HG03039 (cell line): ENCODE results near the gene PRR33.
"Not testable (repeated sequence)": the region's sequence is repeated elsewhere in the genome, so short reads cannot be mapped to it uniquely, and the experiment has no call there.

Experiments used
- ATAC-seq: cut with Tn5 transposase; IDR thresholded peaks from one replicate; pipeline ENCODE4 v1.9.1; 2021; ENCODE audit warnings: mild to moderate bottlenecking, moderate library complexity; ENCODE audit not compliant: unreplicated experiment

PRR33 gene

GRCh38 chr11:1890856-1891830 is 552 bp downstream of the PRR33 start:
- no peak for ATAC-seq

- ATAC-seq: no peak
Observed at GRCh38 chr11:1889941-1890855, 1.5 kb downstream of the PRR33 start.

GRCh38 chr11:1889224-1889930 is 2.3 kb downstream of the PRR33 start:
- no peak for ATAC-seq

- ATAC-seq: no peak
Observed at GRCh38 chr11:1888811-1889210, 2.9 kb downstream of the PRR33 start.

GRCh38 chr11:1888347-1888753 is 3.3 kb downstream of the PRR33 start:
- no peak for ATAC-seq

- no peak for ATAC-seq
Observed at GRCh38 chr11:1887451-1888346, 4.0 kb downstream of the PRR33 start.

GRCh38 chr11:1886551-1886950 is 5.1 kb downstream of the PRR33 start:
- not testable (repeated sequence) for ATAC-seq

- no peak for ATAC-seq
Observed at GRCh38 chr11:1884303-1884700, 7.4 kb downstream of the PRR33 start.

GRCh38 chr11:1883346-1884302 is 8.1 kb downstream of the PRR33 start:
- ATAC-seq: no peak

- ATAC-seq: no peak
Observed at GRCh38 chr11:1882265-1883238, 9.1 kb downstream of the PRR33 start.

GRCh38 chr11:1881442-1882264 is 10.0 kb downstream of the PRR33 start:
- no peak for ATAC-seq

GRCh38 chr11:1880746-1881441 is 10.8 kb downstream of the PRR33 start:
- no peak for ATAC-seq

- no peak for ATAC-seq
Observed at GRCh38 chr11:1879941-1880720, 11.6 kb downstream of the PRR33 start.

GRCh38 chr11:1879342-1879940 is 12.3 kb downstream of the PRR33 start:
- no peak for ATAC-seq
